DMS153 treated with DMSO at 0.1 percent for 48 hours (cell line): ENCODE measurements around the gene GCM1.

Source experiments
- DNase-seq: peaks from one replicate; lab custom pipeline; 2025; ENCODE audit not compliant: unreplicated experiment; lab: John Stamatoyannopoulos, UW

GCM1 gene

GRCh38 chr6:53152576-53152975 lies 3.9 kb upstream of the GCM1 start:
- no peak for DNase-seq

DNA sequence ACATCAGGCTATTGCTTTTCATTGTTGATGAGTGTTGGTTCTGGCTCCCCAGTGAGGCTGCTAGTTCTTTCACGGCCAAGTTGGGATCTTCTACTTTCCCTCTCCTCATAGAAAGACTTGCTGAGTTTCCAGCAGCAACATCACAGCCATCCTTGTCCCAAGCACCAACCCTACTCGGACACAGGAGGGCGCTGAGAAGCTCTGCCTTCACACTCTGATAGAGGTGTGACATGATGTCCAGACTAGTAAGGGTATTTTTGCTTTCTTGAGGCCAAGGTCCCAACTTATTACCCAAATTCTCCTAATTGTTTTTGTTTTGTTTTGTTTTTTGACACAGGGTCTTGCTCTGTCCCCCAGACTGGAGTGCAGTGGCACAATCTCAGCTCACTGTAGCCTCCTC lies 3.0 kb upstream of the GCM1 start:
- DNase-seq: no peak

DNA sequence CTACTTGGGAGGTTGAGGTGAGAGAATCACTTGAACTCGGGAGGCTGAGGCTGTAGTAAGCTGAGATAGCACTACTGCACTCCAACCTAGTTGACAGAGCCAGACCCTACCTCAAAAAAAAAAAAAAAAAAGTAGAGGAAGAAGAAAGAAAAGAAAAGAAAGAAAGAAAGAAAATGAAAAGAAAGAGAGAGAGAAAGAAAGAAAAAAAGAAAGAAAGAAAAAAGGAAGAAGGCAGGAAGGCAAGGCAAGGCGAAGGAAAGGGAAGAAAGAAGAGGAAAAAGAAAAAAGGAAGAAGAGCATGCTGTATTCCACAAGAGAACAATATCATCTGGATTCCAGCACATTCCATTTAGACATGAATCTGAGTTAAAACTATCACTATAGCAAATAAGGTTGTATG lies 3.8 kb downstream of the GCM1 start:
- no peak for DNase-seq

DNA sequence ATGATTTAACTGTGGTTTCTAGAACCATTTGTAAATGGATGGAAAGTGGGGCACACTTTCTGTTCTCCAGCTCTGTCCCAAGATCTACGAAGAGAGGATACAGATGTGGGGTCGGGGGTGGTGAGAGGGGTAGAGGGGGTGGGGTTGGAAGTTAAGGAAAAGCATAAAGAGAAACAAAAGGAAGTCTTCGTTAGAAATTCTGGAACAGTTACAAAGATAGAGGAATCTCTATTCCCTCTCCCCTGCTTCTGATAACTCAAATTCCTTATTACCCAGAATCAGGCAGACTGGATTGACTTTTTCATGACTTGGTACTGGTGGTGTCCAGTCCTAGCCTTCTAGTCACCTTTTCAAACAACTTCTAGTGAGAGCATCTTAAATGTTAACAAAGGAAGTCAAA lies 4.9 kb downstream of the GCM1 start:
- DNase-seq: no peak

DNA sequence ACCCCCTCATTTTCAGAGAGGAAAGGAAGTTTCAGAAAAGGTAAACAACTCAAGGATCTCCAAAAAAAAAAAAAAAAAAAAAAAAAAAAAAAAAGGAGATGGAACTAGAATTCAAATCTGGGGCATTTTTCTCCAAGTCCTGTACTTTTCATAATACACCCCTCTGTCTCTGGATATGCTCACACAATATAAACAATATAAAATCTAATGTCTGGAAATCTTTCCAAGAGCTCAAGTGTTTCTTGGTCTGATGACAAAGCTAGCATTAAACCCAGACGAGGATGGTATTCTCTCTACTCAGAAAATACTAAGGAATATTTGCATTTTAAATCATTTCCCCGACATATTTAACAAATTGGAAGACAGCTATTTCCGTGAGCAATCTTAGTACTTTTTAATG lies 5.8 kb downstream of the GCM1 start:
- no peak for DNase-seq

DNA sequence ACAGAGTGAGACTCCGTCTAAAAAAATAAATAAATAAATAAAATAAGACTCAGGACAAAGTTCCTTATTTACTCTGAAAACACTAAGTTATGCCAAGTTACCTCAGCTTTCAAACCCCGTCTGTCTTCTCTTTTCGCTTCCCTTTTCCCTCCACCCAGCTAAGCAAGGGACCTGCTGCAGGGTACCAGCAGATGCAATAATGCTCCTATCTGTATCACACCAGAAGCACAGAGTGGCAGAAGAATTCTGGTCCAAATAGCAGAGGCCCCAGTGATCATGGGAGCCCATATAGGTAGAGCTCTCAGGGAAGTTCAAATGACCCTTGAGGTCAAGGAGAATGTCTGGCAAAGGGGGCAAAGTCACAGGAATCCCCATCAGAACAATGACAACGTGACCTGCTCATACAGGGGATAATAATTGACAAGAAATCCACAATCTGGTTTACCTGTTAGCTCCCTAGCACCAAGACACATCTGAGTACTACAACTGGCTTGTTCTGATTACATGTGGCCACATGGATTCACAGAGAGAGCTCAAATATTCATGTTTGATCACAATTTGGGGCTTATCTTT lies 8.7 kb downstream of the GCM1 start:
- DNase-seq: no peak

DNA sequence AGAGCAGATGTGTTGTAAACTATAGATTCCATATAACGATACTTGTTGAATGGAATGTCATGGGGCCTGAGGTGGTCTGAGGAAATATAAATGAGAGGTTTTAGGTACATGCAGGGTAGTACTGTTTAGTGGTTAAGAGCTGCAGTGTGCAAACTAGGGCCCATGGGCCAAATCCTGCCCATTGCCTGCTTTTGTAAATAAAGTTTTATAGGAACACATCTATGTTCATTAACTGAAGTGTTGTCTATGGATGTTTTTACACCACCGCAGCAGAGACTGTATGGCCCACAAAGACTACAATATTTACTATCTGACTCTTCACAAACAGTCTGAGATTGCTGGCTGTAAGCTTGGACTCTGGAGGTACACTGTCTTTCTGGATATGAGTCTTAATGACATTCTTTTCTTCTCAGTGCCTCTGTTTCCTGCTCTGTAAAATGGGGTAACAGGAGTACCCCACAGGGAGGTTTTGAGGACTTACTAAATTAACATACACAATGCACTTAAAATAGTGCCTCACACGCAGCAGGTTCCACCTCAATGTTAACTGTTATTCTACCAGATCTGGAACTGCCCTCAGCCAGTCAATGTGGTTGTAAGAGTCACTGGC lies 12.5 kb downstream of the GCM1 start:
- DNase-seq: no peak

DNA sequence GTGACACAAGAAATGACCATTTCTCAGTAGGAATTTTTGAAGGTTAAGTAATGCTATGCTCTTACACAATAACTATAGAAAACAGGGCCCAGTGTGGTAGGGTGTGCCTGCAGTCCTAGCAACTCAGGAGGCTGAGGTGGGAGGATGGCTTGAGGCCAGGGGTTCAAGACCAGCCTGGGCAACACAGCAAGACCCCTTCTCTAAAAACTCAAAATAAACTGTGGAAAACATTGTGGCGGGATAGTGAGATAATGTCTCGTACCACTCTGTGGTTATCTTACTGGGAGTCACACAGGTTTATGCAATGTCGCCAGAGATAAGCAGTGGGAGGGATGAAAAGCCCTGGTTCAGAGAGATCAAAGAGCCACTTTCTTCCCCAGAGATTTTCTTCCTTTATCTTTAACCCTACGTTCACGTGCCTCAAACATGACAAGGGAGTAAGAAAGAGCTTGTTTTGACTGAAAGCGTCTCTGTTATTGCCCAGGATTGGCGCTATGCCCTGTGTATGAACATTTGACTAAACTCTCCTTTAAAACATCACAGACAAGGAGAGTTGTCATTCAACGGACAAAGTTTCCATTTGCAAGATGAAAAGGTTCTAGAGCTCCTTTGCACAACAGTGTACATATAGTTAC lies 13.9 kb downstream of the GCM1 start:
- no peak for DNase-seq

GRCh38 chr6:53133961-53134360 lies 14.7 kb downstream of the GCM1 start:
- no peak for DNase-seq

- DNase-seq: no peak
Observed at GRCh38 chr6:53130569-53131290, 17.9 kb downstream of the GCM1 start.

GRCh38 chr6:53128842-53129241 lies 19.8 kb downstream of the GCM1 start:
- no peak for DNase-seq

DNA sequence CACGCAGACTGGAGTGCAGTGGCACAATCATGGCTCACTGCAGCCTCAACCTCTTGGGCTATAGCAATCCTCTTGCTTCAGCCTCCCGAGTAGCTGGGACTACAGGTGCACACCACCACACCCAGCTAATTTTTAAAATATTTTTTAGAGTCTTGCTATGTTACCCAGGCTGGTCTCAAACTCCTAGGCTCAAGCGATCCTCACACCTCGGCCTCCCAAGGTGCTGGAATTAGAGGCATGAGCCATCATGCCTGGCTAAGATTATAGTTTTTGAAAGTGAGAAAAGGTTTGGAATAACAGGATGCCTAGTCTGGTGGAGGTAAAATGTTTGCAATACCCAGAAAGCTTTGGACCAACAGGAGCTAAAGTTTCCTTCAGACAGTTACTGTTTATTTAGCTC lies 23.4 kb downstream of the GCM1 start:
- no peak for DNase-seq

DNA sequence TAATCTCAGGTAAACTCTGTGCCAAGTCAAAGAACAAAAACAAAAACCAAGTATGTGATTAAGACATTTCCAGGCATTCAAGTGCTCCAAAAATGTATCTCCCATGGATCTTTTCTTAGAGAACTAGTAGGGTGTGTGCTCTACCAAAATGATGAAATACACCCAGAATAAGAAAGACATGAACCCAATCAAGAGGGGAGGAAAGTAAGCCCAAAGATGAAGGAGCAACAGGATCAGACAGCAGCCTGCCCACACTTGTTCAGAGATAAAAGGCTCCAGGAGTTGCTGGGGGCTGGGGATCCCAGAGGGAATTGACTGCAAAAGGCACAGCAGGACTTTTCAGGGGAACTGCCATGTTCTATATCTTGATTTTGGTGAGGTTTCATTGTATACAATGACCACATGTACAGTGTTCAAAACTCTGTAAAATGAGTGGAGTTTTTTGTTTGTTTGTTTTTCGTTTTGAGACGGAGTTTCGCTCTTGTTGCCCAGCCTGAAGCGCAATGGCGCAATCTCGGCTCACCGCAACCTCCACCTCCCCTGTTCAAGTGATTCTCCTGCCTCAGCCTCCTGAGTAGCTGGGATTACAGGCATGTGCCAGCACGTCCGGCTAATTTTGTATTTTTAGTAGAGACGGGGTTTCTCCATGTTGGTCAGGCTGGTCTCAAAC lies 24.4 kb downstream of the GCM1 start:
- DNase-seq: no peak

DNA sequence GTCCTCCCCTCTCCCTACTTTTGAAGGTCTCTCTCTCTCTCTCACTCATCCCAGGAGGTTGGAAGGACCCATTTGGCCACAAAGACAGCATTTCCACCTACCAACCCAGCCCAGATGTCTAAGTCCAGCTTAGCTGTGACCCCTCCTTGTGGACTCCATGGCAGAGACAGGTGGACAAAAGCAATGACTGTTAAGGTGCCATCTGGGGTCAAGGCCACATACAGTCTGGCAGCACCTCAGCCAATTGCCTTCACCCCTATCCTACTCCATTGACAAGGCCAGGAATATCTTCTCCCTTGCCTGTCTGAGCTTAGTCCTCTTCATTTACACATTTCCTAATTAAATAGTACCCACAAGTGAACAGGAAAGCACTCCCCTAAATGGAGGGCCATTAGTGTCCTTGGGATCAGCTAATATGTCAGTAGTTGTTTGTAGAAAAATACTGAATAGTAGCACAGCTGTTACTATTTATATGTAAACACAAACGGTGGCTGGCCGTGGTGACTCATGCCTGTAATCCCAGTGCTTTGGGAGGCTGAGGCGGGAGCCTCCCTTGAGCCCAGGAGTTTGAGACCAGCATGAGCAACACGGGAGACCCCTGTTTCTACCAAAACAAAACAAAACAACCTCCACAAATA lies 28.8 kb downstream of the GCM1 start:
- DNase-seq: no peak

- DNase-seq: no peak
Observed at GRCh38 chr6:53119349-53119748, 29.3 kb downstream of the GCM1 start.

GRCh38 chr6:53115741-53116140 lies 32.9 kb downstream of the GCM1 start:
- DNase-seq: no peak

GRCh38 chr6:53115113-53115512 lies 33.5 kb downstream of the GCM1 start:
- no peak for DNase-seq

- no peak for DNase-seq
Observed at GRCh38 chr6:53113742-53114141, 34.9 kb downstream of the GCM1 start.

DNA sequence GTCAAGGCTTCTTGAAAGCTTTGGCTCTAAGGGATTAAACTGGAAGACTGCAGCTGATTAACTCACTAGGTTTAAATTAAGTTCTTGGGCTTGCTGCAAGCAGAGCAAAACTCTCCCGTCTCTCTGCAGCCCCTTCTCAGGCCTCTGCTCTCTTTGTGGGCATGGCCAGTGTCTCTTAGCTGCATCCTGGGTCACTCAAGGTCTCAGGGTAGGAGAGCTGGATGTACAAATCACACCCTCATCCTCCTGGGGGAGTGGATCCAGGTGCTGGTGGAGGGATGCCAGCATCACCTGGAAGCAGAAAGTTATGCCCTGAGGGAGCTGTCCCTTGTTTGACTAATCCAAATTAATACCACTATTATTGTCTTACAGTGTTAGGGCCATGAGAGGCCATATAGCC lies 35.8 kb downstream of the GCM1 start:
- DNase-seq: no peak

DNA sequence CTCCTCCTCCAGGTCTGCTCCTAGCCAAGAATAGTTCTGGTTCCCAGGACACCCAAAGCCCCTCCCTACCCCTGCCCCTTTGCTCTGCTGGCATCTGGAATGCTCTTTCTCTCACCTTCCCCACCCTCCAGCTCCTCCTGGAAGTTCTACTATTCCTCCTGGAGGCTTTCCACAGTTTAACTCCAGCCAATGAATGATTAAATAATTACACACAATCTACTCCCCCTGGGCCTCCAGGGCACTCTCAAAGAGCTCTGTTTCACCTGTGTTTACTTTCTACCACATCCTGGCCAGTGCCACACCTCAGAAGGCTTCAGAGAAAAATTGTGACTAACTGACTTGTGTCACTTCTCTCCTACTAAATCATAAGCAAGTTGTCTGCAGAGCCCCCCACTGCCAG lies 36.2 kb downstream of the GCM1 start:
- peak; percentile 87 for DNase-seq

- DNase-seq: no peak
Observed at GRCh38 chr6:53111865-53112264, 36.8 kb downstream of the GCM1 start.
